ENCODE data around the gene CGREF1. TPM values are rescaled to one million over a fixed set of nuclear protein-coding genes. Genes with fewer than 3 reads are reported as not detected.

Gene CGREF1
- total RNA-seq, 5 donors from 2014 or later (not counting 1 experiment from before 2014, with no cell fraction given): 0.21 to 1.1 (median 0.34) TPM; not detected in 1

- no peaks in the 10 kb centered on the region for H3K4me1 ChIP-seq (ENCODE audit: control insufficient read depth in 1 of 2, extremely low read depth in 1 of 2, insufficient read depth in 2 of 2, low read length in 2 of 2)
- ChIA-PET CTCF (interaction anchor here in 1 of 2 donors (0.7 kb wide), 1 partner anchor 169 kb away, joined by 4 read pairs; no protein-coding TSS in a partner anchor), POLR2A (no interaction called here)
- peaks cover 0 to 13% of the 10 kb centered on the region in 2 experiments for H3K27me3 ChIP-seq (replicated peaks in 1 of 2; ENCODE audit: control insufficient read depth in 2 of 2, extremely low read depth in 1 of 2, insufficient read depth in 2 of 2, low read length in 1 of 2)
- Mint-ChIP-seq H3K4me3 (no peak overlapping the region), H3K27ac (no peak overlapping the region), H3K36me3 (no peaks in the 10 kb centered on the region), H3K9me3 (no peaks in the 10 kb centered on the region), H3K4me1 (no peaks in the 10 kb centered on the region), H3K27me3 (peaks cover 4 to 9% of the 10 kb centered on the region in 2 donors)
- no peak overlapping the region for H3K4me3 ChIP-seq (ENCODE audit: control insufficient read depth in 1 of 2, extremely low read depth in 1 of 2, low read length in 1 of 2)
- no peak for ATAC-seq (replicated peaks in 1 of 4)
- H3K27ac ChIP-seq (ENCODE audit: low read length): no peak overlapping the region
- no peaks in the 10 kb centered on the region for H3K9me3 ChIP-seq
- no peak for DNase-seq
- H3K36me3 ChIP-seq (ENCODE audit: control insufficient read depth in 2 of 2, extremely low read depth in 1 of 2, insufficient read depth in 1 of 2, low read length in 1 of 2): no peaks in the 10 kb centered on the region
- WGBS (ENCODE audit: insufficient coverage): no CpG with 5 or more reads among the region's 3 CpGs
Measured at GRCh38 chr2:27109083-27109482, 9.8 kb downstream of the CGREF1 start.

- POLR2A ChIA-PET: no interaction called here
- no peak for ATAC-seq (replicated peaks in 1 of 4)
- H3K27me3 Mint-ChIP-seq: peaks cover 4 to 9% of the 10 kb centered on the region in 2 donors
Measured at GRCh38 chr2:27108221-27108620, 10.7 kb downstream of the CGREF1 start.

GRCh38 chr2:27105981-27106380, 12.9 kb downstream of the CGREF1 start:
- peaks cover 4 to 9% of the 10 kb centered on the region in 2 donors for H3K27me3 Mint-ChIP-seq
- H3K4me3 Mint-ChIP-seq: no peak overlapping the region
- 40% methylated on average over 1 of the region's 3 CpGs for WGBS (ENCODE audit: insufficient coverage)
- Histone ChIP-seq H3K9me3 (no peaks in the 10 kb centered on the region), H3K4me1 (ENCODE audit: control insufficient read depth in 1 of 2, extremely low read depth in 1 of 2, insufficient read depth in 2 of 2, low read length in 2 of 2) (no peaks in the 10 kb centered on the region), H3K27me3 (replicated peaks in 1 of 2; ENCODE audit: control insufficient read depth in 2 of 2, extremely low read depth in 1 of 2, insufficient read depth in 2 of 2, low read length in 1 of 2) (peaks cover 0 to 20% of the 10 kb centered on the region in 2 experiments), H3K36me3 (ENCODE audit: control insufficient read depth in 2 of 2, extremely low read depth in 1 of 2, insufficient read depth in 1 of 2, low read length in 1 of 2) (no peaks in the 10 kb centered on the region), H3K4me3 (ENCODE audit: control insufficient read depth in 1 of 2, extremely low read depth in 1 of 2, low read length in 1 of 2) (no peak overlapping the region), H3K27ac (ENCODE audit: low read length) (no peak overlapping the region)
- H3K4me1 Mint-ChIP-seq: no peaks in the 10 kb centered on the region
- H3K9me3 Mint-ChIP-seq: no peaks in the 10 kb centered on the region
- ChIA-PET POLR2A (no interaction called here), CTCF (interaction anchor here (0.6 to 1.3 kb wide), 3 partner anchors 9 to 195 kb away, joined by 3 to 14 read pairs (median 4); no protein-coding TSS in a partner anchor)
- DNase-seq (no peak), ATAC-seq (replicated peaks in 1 of 4) (no peak)
- no peak overlapping the region for H3K27ac Mint-ChIP-seq
- no peaks in the 10 kb centered on the region for H3K36me3 Mint-ChIP-seq

More at GRCh38 chr2:27108221-27108620, 10.7 kb downstream of the CGREF1 start:
- no peak for DNase-seq
- no CpG with 5 or more reads among the region's 2 CpGs for WGBS (ENCODE audit: insufficient coverage)
- Histone ChIP-seq H3K9me3 (no peaks in the 10 kb centered on the region), H3K36me3 (ENCODE audit: control insufficient read depth in 2 of 2, extremely low read depth in 1 of 2, insufficient read depth in 1 of 2, low read length in 1 of 2) (no peaks in the 10 kb centered on the region), H3K4me3 (ENCODE audit: control insufficient read depth in 1 of 2, extremely low read depth in 1 of 2, low read length in 1 of 2) (no peak overlapping the region), H3K4me1 (ENCODE audit: control insufficient read depth in 1 of 2, extremely low read depth in 1 of 2, insufficient read depth in 2 of 2, low read length in 2 of 2) (no peaks in the 10 kb centered on the region), H3K27ac (ENCODE audit: low read length) (no peak overlapping the region), H3K27me3 (replicated peaks in 1 of 2; ENCODE audit: control insufficient read depth in 2 of 2, extremely low read depth in 1 of 2, insufficient read depth in 2 of 2, low read length in 1 of 2) (peaks cover 0 to 17% of the 10 kb centered on the region in 2 experiments)
- Mint-ChIP-seq H3K36me3 (no peaks in the 10 kb centered on the region), H3K9me3 (no peaks in the 10 kb centered on the region), H3K4me3 (no peak overlapping the region), H3K27ac (no peak overlapping the region), H3K4me1 (no peaks in the 10 kb centered on the region)
- CTCF ChIA-PET: no interaction called here

- Histone ChIP-seq H3K36me3 (ENCODE audit: control insufficient read depth in 2 of 2, extremely low read depth in 1 of 2, insufficient read depth in 1 of 2, low read length in 1 of 2) (peaks cover 0 to 3% of the 10 kb centered on the region in 2 donors), H3K9me3 (no peaks in the 10 kb centered on the region), H3K27me3 (replicated peaks in 1 of 2; ENCODE audit: control insufficient read depth in 2 of 2, extremely low read depth in 1 of 2, insufficient read depth in 2 of 2, low read length in 1 of 2) (peaks cover 0 to 17% of the 10 kb centered on the region in 2 experiments), H3K4me1 (ENCODE audit: control insufficient read depth in 1 of 2, extremely low read depth in 1 of 2, insufficient read depth in 2 of 2, low read length in 2 of 2) (no peaks in the 10 kb centered on the region), H3K4me3 (ENCODE audit: control insufficient read depth in 1 of 2, extremely low read depth in 1 of 2, low read length in 1 of 2) (no peak overlapping the region), H3K27ac (ENCODE audit: low read length) (no peak overlapping the region)
- ATAC-seq (replicated peaks in 1 of 4) (no peak), DNase-seq (no peak)
- no peak overlapping the region for H3K4me3 Mint-ChIP-seq
- H3K27me3 Mint-ChIP-seq: peaks cover 4 to 9% of the 10 kb centered on the region in 2 donors
- H3K4me1 Mint-ChIP-seq: no peaks in the 10 kb centered on the region
- no peak overlapping the region for H3K27ac Mint-ChIP-seq
- ChIA-PET CTCF (interaction anchor here in 1 of 2 donors (0.5 to 1.0 kb wide), 2 partner anchors 177 to 199 kb away, joined by 3 to 4 read pairs; no protein-coding TSS in a partner anchor), POLR2A (no interaction called here)
- H3K36me3 Mint-ChIP-seq: no peaks in the 10 kb centered on the region
- 95% methylated on average over 3 of the region's 5 CpGs for WGBS (ENCODE audit: insufficient coverage)
- H3K9me3 Mint-ChIP-seq: no peaks in the 10 kb centered on the region
Measured at GRCh38 chr2:27102329-27102728, 16.6 kb downstream of the CGREF1 start.

- H3K27ac Mint-ChIP-seq: no peak overlapping the region
- DNase-seq: no peak
- H3K9me3 ChIP-seq: no peaks in the 10 kb centered on the region
- no peaks in the 10 kb centered on the region for H3K36me3 Mint-ChIP-seq
- H3K27ac ChIP-seq (ENCODE audit: low read length): no peak overlapping the region
- ChIA-PET CTCF (interaction anchor here (0.5 to 1.2 kb wide), 5 partner anchors 70 to 204 kb away, joined by 3 to 4 read pairs (median 3); no protein-coding TSS in a partner anchor), POLR2A (no interaction called here)
- H3K36me3 ChIP-seq (ENCODE audit: control insufficient read depth in 2 of 2, extremely low read depth in 1 of 2, insufficient read depth in 1 of 2, low read length in 1 of 2): peaks cover 0 to 3% of the 10 kb centered on the region in 2 donors
- WGBS (ENCODE audit: insufficient coverage): 93% methylated on average over 7 of the region's 10 CpGs
- no peak overlapping the region for H3K4me3 Mint-ChIP-seq
- H3K27me3 ChIP-seq (replicated peaks in 1 of 2; ENCODE audit: control insufficient read depth in 2 of 2, extremely low read depth in 1 of 2, insufficient read depth in 2 of 2, low read length in 1 of 2): peaks cover 0 to 14% of the 10 kb centered on the region in 2 experiments
- no peak overlapping the region for H3K4me3 ChIP-seq (ENCODE audit: control insufficient read depth in 1 of 2, extremely low read depth in 1 of 2, low read length in 1 of 2)
- ATAC-seq (replicated peaks in 1 of 4): no peak
- H3K27me3 Mint-ChIP-seq: peaks cover 1 to 6% of the 10 kb centered on the region in 2 donors
- H3K9me3 Mint-ChIP-seq: no peaks in the 10 kb centered on the region
- H3K4me1 Mint-ChIP-seq: peaks cover 12 to 17% (median 15%) of the 10 kb centered on the region in 3 donors
- peaks cover 2 to 9% of the 10 kb centered on the region in 2 experiments for H3K4me1 ChIP-seq (ENCODE audit: control insufficient read depth in 1 of 2, extremely low read depth in 1 of 2, insufficient read depth in 2 of 2, low read length in 2 of 2)
Measured at GRCh38 chr2:27100036-27100435, 18.9 kb downstream of the CGREF1 start.

GRCh38 chr2:27099334-27099955, 19.5 kb downstream of the CGREF1 start:
- 89% methylated on average over 14 of the region's 19 CpGs for WGBS (ENCODE audit: insufficient coverage)
- Histone ChIP-seq H3K9me3 (no peaks in the 10 kb centered on the region), H3K4me3 (ENCODE audit: control insufficient read depth in 1 of 2, extremely low read depth in 1 of 2, low read length in 1 of 2) (no peak overlapping the region), H3K36me3 (ENCODE audit: control insufficient read depth in 2 of 2, extremely low read depth in 1 of 2, insufficient read depth in 1 of 2, low read length in 1 of 2) (peaks cover 0 to 3% of the 10 kb centered on the region in 2 donors), H3K4me1 (ENCODE audit: control insufficient read depth in 1 of 2, extremely low read depth in 1 of 2, insufficient read depth in 2 of 2, low read length in 2 of 2) (peaks cover 2 to 9% of the 10 kb centered on the region in 2 experiments), H3K27ac (ENCODE audit: low read length) (no peak overlapping the region), H3K27me3 (replicated peaks in 1 of 2; ENCODE audit: control insufficient read depth in 2 of 2, extremely low read depth in 1 of 2, insufficient read depth in 2 of 2, low read length in 1 of 2) (peaks cover 0 to 16% of the 10 kb centered on the region in 2 experiments)
- DNase-seq: no peak
- Mint-ChIP-seq H3K36me3 (no peaks in the 10 kb centered on the region), H3K4me3 (no peak overlapping the region), H3K27ac (no peak overlapping the region), H3K4me1 (peaks cover 12 to 22% (median 15%) of the 10 kb centered on the region in 3 donors), H3K27me3 (peaks cover 0 to 3% of the 10 kb centered on the region in 2 donors), H3K9me3 (no peaks in the 10 kb centered on the region)
- CTCF ChIA-PET: interaction anchor here (0.9 to 1.9 kb wide), 5 partner anchors 70 to 204 kb away, joined by 3 to 7 read pairs (median 3); no protein-coding TSS in a partner anchor
- no peak for ATAC-seq (replicated peaks in 1 of 4)
- POLR2A ChIA-PET: no interaction called here

All from T-cell (primary cell).